Jurkat, Clone E6-1 (cell line): ENCODE results near the gene DGCR6L.
"Not testable (repeated sequence)": the region's sequence is repeated elsewhere in the genome, so short reads cannot be mapped to it uniquely, and the experiment has no call there.

Source experiments
- DNase-seq: peaks from one replicate; pipeline ENCODE4 v3.0.0-alpha.2; 2011; ENCODE audit warnings: low read depth, low spot score
- H3K4me3 ChIP-seq: 2 replicates; pipeline ENCODE4 v1.5.1; 2011; ENCODE audit warnings: mild to moderate bottlenecking, low read length, control low read depth, moderate library complexity

The DGCR6L gene

DNA sequence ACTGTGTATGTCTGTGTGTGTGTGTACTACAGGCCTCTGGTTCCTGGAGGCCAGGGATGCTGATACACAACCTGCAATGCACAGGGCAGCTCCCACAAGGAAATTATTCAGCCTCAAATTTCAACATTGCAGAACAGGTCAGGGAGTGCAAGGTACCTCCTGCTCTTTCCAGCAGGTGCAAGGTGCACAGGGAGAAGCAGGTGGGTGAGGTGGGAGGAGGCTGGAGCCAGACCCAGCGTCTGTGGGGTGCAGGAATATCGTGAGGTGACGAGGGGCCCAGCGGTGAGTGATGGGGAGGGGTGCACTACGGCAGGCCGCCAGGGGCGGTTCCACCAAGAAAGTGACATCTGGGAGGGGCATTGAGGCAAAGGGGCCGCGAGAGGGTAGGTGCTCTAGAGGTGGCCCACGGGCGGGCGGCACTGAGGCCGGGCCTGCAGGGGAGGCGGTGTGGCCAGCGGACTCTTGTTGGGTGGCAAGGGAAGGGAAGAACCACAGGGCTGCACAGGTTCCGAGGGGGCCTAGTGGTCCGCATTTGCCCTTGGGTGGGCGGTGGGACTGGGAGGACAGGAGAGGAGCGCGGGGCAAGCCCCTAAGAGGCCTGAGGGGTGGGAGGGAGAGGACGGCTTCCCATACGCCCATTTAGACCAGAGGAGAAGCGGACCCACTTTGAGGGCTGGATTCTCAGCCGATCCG is 21.6 kb downstream of the DGCR6L start:
- no peak overlapping the region for H3K4me3 ChIP-seq
- no peak for DNase-seq

- no peak overlapping the region for H3K4me3 ChIP-seq
- no peak for DNase-seq
Measured at GRCh38 chr22:20297414-20298109, 22.3 kb downstream of the DGCR6L start.

GRCh38 chr22:20296598-20296997 is 23.3 kb downstream of the DGCR6L start:
- no peak overlapping the region for H3K4me3 ChIP-seq
- DNase-seq = no peak

DNA sequence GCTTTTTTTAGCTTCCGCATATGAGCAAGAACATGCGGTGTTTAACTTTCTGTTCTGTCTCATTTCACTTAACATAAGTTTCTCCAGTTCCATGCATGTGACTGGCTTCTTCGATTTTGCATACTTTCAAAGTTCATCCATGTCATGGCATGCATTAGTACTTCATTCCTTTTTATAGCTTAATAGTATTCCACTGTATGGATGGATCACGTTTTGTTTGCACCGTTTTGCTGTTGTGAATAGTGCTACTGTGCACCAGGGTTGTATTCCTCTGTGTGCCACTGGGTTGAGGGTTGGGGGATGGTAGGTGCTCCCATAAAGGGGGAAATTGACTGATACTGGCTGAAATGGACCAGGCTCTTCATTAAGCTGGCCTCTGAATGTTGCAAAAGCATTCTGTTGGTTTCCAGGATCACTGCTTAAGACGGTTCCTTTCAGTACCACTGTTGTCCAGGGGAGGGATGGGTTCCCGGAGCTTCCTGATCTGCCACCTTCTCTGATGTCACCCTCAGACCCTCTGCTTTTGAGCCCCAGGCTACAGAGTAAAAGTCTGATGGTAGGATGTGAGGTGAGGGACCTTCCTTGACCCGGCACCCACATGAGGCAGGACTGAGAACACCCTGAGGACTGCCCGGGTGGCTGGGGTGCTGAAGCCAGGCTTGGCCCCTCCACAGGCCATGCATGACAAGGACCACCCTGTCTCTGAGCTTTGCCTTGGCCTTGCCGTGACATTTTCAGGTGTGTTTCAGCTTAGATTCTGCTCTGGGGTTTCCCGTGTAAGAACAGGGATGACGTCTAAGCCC is 24.4 kb downstream of the DGCR6L start:
- DNase-seq = no peak
- no peak overlapping the region for H3K4me3 ChIP-seq

- no peak overlapping the region for H3K4me3 ChIP-seq
- no peak for DNase-seq
Measured at GRCh38 chr22:20292673-20293232, 27.1 kb downstream of the DGCR6L start.

- H3K4me3 ChIP-seq = no peak overlapping the region
- DNase-seq = no peak
Measured at GRCh38 chr22:20292108-20292507, 27.8 kb downstream of the DGCR6L start.

DNA sequence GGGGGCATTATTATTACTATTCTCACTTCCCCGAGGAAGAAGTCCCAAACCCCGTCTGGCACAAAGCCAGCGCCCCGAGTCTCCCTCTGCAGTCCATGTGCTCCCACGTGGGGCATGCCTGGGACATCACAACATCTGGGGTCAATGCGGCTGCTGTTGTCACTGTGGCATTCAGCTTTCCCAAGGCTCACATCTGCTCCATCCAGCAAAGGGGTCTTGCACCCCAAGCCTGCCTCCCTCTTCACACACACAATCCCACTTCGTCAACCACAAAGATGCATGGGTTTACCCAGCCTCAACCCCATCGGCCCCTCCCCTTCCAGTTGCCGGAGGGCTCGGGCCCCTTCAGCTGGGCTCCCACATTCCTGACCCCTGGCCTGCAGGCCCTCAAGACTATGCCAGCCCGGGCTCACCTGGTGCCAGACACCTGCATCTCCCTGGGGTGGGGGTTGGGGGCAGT is 28.2 kb downstream of the DGCR6L start:
- no peak for DNase-seq
- H3K4me3 ChIP-seq = no peak overlapping the region

GRCh38 chr22:20291249-20291586 is 28.6 kb downstream of the DGCR6L start:
- DNase-seq = no peak
- H3K4me3 ChIP-seq = no peak overlapping the region

DNA sequence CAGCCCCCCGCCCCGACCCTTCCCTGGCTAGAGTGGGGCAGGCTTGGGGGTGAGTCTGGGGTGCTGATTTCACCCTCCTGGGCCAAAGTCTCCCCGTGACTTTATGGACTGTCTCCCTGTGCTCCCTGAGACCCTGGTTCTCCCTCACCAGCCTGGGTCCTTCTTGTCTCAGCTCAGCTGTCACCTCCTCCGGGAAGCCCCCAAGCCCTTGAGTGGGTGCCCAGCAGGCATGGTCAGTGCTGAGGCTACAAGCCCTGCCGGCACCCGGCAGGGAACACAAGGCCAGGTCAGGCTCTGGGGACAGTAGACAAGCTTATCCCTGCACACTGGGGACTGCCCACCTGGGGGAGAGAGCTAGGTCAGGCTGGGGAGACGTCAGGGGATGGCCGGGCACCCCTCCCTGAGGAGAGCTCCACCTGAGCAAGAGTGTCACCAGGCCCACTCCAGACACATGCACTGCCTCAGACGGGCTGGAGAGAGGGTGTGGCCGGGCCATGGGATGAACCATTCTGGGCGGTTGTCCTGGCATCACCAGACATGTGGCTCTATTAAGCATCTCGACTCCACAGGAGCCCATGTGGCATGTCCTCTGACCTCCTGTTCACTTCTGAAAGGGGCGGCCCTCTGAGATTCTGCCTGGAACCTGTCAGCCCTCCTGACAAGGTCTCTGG is 29.1 kb downstream of the DGCR6L start:
- DNase-seq = no peak
- H3K4me3 ChIP-seq = no peak overlapping the region

- DNase-seq = no peak
Measured at GRCh38 chr22:20290045-20290392, 29.8 kb downstream of the DGCR6L start.

DNA sequence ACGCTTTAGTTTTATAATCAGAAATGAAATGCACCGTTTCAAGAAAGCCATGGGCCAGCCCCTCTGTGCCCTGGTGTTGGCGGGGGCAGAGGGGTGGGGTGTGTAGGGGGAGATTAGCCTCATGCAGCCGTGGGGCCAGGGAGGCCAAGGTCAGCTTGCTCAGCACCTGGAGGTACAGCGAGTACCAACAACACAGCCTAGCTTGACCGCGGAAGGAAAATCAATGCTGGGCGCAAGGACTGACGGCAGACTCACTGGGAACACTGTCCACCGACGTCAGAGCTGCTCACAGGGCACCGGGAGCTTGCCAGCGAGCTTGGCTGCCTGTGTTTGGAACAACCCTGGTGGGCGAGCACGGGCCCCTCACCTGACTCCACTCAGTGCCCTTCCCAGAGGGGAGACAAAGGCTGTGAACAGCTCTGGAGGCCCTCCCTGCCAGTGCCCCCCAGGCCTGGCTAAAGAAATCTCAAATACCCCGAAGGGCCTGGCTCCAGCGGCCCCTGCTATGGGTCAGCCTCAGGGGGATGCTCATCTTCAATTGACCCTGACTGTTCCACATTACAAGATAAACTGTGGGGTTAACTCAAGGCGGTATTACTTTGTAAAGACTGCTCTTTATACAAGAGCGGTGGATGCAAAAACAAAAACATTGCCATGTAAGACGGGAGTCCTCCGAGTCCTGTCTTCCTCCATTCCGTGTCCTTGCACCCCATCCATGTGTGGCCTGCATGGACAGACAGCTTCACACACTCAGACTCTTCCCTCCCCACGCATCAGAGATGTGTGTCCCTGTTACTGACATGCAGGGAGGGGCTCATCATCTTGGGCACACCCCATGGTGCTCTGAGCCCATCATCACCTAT is 30.4 kb downstream of the DGCR6L start:
- H3K4me3 ChIP-seq, DNase-seq: not testable (repeated sequence)

More at GRCh38 chr22:20290045-20290392, 29.8 kb downstream of the DGCR6L start:
- no peak overlapping the region for H3K4me3 ChIP-seq

DNA sequence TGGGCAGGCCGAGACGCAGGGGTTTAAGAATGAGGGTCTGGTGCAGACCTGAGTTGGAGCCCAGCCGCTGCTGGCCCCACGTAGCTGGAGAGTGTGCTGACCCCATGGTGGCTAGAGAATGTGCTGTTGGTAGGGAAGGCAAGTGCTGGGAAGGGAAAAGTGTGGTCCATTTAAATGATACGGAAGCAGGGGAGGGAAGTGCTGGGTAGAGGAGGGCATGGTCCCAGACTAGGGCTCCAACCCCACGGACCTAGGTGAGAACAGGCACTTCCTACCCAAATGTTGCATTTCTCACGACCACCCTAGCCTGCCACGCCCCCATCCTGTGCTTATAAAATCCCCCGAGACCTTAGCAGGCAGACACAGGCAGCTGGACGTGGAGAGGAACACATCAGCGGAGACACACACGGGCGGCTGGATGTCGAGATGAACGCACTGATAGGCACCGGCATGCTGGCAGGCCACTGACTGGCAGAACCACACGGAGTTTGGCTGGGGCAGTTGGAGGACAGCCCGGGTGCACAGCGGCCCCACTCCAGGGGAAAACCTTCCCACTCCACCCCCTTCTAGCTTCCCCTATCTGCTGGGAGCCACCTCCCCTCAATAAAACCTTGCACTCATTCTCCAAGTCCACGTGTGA is 33.0 kb downstream of the DGCR6L start:
- H3K4me3 ChIP-seq, DNase-seq: not testable (repeated sequence)

DNA sequence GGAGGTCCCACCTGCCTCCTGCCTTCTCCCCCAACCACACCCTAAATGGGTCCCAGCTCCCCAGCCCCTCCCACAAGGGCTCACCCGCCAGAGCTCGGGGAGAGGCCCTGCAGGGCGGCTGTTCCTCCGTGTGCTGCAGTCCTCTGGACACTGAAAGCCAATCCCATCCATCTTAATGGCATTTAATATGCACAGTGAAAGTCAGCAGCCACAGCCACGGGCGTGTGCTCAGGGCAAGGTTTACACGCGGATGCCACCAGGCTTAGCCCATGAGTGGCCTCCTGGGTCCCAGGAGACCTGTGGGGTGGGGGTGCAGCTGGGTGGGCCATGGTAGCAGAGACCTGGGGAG is 33.6 kb downstream of the DGCR6L start:
- DNase-seq, H3K4me3 ChIP-seq: not testable (repeated sequence)

GRCh38 chr22:20285473-20286311 is 34.2 kb downstream of the DGCR6L start:
- not testable (repeated sequence) for DNase-seq, H3K4me3 ChIP-seq

- H3K4me3 ChIP-seq = no peak overlapping the region
- DNase-seq = no peak
Measured at GRCh38 chr22:20284471-20285086, 35.3 kb downstream of the DGCR6L start.

- DNase-seq = no peak
- no peak overlapping the region for H3K4me3 ChIP-seq
Measured at GRCh38 chr22:20283674-20284066, 36.2 kb downstream of the DGCR6L start.
